HG02840 (cell line): ENCODE results near the gene GSTO1.

Source experiments
- ATAC-seq: cut with Tn5 transposase; IDR thresholded peaks from one replicate; pipeline ENCODE4 v1.9.1; 2021; ENCODE audit warnings: mild to moderate bottlenecking, moderate library complexity, moderate number of reproducible peaks; ENCODE audit not compliant: unreplicated experiment, low FRiP score

The GSTO1 gene

GRCh38 chr10:104273899-104274575 is 19.3 kb downstream of the GSTO1 start:
- no peak for ATAC-seq

DNA sequence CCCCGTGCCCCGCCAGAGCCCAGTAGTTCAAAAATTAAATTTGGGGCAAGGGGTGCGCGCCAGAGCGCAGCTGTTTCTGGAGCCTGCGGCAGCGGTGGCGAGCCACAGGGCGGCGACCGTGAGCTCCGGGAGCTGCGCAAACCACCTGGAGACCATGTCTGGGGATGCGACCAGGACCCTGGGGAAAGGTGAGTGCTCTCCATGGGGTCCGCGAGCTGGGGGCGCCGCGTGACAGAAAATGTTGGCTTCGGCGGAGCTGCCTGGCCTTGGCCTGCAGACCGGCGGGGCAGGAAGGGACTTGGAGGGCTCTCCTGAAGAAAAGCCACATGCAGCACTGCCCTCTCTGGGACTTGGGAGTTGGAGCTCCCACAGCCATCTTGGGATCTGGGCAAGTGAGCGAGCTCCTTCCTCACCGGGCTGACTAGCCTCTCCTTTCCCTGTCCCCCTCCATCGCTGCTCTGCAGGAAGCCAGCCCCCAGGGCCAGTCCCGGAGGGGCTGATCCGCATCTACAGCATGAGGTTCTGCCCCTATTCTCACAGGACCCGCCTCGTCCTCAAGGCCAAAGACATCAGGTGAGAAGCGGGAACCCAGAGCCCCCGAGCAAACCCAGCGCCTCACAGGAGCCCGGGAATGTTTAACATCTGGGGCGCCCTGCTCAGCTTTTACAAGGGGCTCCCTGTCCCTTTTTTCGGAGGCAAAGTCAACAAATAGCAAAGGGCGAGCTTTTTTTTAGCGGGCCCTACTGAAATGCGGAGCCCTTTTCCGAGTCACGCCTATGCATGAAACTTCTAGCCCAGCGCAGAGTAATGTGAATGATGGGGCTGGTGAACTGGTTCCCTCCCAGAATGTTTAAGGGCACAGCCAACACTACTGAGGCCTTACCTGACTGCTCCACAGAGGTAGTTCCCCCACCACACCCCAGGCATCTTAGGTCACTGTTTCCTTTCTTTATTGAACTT is 20.4 kb downstream of the GSTO1 start:
- ATAC-seq, result no peak

DNA sequence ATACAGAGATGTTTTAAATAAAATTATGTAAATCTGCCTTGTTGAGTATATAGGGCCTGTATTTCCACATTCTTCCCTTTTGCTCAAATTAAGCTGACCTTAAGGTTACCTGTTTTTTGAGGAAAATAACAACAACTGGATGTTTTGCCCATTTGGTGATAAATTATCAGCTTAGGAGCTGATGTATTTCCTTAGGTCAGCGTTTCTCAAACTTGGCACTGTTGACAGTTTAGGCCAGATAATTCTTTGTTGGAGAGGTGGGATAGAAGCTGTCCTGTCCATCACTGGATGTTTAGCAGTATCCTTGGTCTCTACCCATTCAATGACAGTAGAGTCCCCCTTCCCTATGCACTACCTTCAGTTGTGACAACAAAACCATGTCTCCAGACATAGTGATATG is 21.5 kb downstream of the GSTO1 start:
- no peak for ATAC-seq

GRCh38 chr10:104277785-104278184 is 23.1 kb downstream of the GSTO1 start:
- no peak for ATAC-seq

DNA sequence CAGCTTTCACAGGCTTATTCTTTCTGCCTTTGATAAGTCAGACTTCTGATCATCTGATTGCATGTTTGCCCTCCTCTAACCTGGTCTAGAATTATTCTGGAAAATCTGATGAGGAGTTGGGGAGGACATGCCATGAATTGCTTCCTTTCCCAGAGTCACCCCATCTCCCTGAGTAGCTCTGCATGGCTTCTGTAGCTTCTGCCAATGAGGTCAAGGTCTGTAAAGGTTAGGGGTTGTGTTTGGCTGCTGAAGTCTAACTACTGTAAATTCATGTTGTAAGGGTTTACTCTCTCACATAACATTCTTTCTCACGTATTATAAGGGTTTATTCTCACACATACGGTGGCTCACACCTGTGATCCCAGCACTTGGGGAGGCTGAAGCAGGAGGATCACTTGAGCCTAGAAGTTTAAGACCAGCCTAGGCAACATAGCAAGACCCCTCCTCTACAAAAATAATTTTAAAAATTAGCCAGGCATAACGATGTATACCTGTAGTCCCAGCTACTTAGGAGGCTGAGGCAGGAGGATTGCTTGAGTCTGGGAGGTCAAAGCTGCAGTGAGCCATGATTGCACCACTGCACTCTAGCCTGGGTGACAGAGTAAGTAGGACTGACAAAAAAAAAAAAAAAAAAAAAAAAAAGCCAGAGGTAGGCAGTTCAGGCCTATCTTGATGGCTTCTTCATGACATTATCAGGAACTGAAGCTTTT is 25.0 kb downstream of the GSTO1 start:
- ATAC-seq, result no peak

DNA sequence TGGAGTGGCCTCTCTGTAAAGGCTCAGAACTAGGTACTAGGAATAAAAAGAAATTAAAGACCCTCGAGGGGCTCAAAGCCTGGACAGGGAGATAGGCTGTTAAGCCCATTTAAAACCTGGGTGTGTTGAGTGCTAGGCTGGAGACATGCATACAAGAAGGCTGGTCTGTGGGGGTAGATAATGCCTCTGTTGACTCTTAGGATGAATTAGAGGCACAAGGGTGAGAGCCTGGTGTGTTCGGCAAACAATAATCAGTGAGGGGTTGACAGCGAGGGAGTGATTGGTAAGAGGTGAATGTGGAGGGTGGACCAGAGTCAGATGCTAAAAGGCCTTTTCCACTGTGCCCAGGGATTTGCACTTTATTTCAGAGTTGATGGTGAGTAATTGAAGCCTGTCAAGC is 27.0 kb downstream of the GSTO1 start:
- no peak for ATAC-seq

DNA sequence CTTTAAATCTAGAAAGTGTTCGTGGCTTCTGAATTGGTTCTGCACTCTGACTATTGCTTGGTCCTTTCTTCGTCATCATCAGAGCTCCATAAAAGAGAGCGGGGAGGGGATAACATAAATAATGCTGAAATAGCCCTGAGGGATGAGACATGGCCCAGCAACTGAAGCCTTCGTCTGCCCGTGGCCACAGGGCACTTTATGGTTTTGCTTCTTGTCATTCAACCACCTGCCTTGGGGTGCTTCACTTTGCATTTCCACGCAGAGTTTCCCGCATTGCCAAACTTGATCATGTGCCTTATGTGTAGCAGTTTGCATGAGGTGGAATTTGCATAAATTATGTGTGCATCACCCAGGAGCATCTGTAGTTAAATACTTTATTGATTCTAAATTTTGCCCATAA is 30.2 kb downstream of the GSTO1 start:
- no peak for ATAC-seq

DNA sequence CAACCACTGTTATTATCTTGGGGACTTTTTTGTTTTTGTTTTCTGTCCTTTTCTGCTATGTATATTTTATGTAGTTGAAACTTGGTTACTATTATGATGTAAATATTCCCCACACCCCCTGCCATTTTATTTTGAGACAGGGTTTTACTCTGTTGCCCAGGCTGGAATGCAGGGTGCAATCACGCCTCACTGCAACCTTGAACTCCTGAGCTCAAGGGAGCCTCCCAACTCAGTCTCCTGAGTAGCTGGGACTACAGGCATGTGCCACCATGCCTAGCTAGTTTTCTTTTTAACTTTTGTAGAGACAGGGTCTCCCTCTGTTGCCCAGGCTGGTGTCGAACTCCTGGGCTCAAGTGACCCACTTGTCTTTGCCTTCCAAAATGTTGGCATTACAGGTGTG is 32.2 kb downstream of the GSTO1 start:
- no peak for ATAC-seq

- ATAC-seq, result no peak
These were observed 33.7 kb downstream of the GSTO1 start for GRCh38 chr10:104288355-104288754.

GRCh38 chr10:104291439-104291951 is 36.8 kb downstream of the GSTO1 start:
- ATAC-seq, result peak; percentile 93

GRCh38 chr10:104293011-104293410 is 38.3 kb downstream of the GSTO1 start:
- ATAC-seq, result no peak

- no peak for ATAC-seq
These were observed 39.2 kb downstream of the GSTO1 start for GRCh38 chr10:104293781-104294321.

- ATAC-seq, result no peak
These were observed 42.2 kb downstream of the GSTO1 start for GRCh38 chr10:104296687-104297436.

DNA sequence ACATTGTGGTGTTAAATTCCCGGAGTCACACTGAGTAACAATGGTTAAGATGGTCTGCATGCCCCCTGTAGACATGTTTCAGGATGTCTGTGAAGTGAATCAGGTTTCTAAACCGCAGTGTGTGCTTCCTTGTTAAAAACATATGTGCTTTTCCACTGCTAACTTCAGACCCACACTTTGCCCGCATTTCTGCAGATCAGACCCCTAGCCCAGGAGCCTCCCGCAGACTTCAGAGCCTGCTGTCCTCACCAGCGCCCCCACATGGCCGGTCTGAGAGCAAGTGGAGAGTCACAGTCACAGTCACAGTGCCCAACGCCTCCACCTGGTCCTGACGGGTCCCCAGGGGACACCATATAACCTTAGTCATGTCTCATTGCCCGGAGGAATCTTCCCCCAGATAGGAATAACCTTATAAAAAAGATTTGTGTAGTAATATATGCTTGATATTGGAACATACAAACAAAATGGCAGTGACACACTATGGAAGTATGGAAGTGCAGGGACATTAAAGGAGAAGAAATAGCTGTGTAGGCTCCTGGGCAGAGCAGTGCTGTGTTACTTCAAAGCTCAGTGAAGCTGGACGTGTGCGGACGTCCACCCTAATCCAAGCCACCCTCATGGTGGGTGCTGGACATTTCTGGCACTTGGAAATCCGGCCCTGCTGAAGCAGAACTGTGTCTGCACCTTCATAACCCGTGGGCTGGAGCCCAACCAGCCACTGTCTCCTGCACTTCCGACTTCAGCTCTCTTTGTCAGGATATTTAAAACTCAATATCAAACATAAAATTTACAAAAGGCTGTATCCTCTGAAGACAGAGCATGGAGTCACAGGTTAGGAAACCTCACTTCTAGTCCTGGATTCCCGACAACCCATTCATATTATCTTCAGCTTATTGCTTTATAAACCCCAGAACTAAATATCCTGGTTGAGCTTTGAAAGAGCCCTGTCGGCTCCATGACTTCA is 43.3 kb downstream of the GSTO1 start:
- ATAC-seq, result no peak

DNA sequence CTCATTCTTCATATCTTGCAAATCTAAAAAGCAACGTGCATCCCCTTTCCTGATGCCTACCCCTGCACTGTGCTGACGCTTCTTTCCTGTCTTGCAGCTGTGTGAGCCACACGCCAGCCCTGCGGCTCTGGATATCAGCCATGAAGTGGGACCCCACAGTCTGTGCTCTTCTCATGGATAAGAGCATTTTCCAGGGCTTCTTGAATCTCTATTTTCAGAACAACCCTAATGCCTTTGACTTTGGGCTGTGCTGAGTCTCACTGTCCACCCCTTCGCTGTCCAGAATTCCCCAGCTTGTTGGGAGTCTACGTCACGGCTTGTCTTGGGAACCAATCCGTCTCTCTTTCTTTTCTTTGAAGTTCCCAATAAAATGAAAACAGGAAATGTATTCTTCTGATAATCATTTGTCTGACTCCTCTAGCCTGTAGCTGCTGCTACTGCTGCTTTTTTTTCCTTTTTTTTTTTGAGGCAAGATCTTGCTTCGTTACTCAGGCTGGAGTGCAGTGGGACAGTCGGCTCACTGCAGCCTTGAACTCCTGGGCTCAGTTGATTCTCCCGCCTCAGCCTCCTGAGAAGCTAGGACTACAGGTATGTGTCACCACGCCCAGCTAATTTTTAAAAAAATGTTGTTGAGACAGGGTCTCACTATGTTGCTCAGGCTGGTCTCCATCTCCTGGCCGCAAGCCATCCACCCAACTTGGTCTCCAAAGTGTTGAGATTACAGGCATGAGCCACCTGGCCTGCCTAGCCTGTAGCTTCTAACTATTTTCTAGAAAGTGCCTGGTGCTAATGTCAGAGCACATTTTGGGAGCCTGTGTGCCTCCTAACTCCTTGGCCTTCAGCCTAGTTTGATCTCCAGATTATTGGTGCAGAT is 44.6 kb downstream of the GSTO1 start:
- ATAC-seq, result no peak

DNA sequence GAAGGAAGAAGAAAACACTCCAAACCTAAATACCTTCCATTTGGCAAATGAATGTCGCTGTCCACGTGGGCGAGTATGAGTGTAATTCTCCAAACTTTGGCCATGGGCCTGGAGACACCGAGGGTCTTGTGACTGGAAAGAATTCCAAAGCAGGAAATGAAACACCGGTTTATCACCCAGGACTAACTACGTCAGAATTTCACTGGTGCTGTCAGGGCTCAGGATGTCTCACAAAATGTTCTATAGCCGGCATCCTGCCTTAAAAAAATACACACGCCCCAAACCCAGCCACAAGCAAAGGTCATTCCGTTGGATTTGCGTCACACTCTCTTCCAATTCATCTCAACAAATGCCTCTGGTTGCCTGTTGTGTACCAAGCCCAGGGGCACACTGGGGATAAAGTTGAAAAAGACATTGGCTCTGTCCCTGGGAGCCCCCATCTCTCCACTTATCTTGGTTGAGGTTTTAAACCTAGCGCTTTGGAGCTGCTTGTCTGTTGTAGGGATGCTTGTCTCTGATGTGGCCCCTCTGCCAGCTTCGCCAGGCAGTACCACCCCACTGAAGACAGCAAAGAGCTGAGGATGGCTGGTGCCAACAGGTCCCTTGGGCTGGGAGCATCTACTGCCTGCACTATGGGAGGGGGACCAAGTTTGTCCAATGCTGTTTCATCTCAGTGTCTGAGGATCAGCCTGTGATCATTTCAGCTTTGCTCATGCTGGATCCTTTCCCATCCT is 45.5 kb downstream of the GSTO1 start:
- ATAC-seq, result no peak

DNA sequence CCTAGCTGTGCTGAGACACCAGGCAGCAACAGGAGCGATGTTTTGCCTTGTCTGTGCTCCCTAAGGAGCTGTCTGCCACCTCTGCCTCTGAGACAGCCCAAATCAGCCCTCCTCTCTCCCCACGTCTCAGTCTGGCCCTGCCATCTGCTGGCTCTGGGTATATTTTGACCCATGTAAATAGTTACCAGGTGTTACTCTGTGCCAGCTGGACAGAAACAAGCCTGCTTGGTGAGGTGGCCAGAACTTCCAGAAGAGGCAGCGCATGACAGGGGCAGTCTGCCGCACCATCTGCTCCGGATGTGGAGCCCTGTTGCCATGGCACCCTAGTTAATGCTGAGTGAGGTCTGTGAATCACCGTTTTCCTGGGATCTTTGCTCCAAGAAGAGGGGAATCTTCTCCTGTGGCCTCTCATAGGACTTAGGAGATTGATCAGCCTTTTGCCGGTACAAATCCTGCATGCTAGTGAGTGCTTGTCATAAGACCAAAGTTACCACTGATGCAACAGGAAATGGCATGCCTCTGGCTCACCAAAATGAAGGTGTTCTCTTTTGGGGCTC is 46.1 kb downstream of the GSTO1 start:
- ATAC-seq, result no peak
